Measurements from ENCODE around the gene PMEPA1.

Gene PMEPA1

DNA sequence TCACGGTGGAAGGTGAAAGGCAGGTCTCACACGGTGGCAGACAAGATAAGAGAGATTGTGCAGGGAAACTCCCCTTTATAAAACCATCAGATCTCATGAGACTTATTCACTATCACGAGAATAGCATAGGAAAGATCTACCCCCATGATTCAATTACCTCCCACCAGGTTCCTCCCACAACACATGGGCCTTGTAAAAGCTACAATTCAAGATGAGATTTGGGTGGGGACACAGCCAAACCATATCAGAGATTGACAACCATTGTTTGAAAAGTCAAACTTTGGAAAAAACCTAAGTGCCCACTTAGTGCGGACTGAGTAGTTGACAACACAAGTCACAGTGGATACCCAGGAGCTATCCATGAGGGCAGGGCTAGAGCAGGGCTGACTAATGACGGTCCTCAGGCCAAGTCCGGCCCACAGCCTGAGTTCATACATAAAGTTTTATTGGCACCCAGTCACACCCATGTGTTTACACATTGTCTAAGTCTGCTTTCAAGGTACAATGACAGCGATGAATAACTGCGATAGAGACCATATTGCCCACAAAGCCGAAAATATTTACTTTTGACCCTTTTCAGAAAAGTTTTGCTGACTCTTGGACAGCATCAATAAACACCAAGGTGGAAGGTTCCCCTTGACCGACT lies 33.8 kb upstream of the PMEPA1 start:
- TF ChIP-seq, protein P1, sequence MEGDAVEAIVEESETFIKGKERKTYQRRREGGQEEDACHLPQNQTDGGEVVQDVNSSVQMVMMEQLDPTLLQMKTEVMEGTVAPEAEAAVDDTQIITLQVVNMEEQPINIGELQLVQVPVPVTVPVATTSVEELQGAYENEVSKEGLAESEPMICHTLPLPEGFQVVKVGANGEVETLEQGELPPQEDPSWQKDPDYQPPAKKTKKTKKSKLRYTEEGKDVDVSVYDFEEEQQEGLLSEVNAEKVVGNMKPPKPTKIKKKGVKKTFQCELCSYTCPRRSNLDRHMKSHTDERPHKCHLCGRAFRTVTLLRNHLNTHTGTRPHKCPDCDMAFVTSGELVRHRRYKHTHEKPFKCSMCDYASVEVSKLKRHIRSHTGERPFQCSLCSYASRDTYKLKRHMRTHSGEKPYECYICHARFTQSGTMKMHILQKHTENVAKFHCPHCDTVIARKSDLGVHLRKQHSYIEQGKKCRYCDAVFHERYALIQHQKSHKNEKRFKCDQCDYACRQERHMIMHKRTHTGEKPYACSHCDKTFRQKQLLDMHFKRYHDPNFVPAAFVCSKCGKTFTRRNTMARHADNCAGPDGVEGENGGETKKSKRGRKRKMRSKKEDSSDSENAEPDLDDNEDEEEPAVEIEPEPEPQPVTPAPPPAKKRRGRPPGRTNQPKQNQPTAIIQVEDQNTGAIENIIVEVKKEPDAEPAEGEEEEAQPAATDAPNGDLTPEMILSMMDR (IDR thresholded peaks at IDR 0.05; ENCODE audit: unreplicated experiment in 3 of 3), result no peak
- no peaks in the 10 kb centered on the region for H3K36me3 Mint-ChIP-seq (ENCODE audit: low read depth)
- H3K27ac Mint-ChIP-seq, result peak overlapping the region in 1 of 3 experiments; percentile 22
- no peaks in the 10 kb centered on the region for H3K9me3 Mint-ChIP-seq
- H3K4me3 Mint-ChIP-seq, result no peak overlapping the region
- H3K4me1 Mint-ChIP-seq, result peaks cover 31% of the 10 kb centered on the region
- peaks cover 7% of the 10 kb centered on the region for H3K27me3 Mint-ChIP-seq (ENCODE audit: low read depth)

DNA sequence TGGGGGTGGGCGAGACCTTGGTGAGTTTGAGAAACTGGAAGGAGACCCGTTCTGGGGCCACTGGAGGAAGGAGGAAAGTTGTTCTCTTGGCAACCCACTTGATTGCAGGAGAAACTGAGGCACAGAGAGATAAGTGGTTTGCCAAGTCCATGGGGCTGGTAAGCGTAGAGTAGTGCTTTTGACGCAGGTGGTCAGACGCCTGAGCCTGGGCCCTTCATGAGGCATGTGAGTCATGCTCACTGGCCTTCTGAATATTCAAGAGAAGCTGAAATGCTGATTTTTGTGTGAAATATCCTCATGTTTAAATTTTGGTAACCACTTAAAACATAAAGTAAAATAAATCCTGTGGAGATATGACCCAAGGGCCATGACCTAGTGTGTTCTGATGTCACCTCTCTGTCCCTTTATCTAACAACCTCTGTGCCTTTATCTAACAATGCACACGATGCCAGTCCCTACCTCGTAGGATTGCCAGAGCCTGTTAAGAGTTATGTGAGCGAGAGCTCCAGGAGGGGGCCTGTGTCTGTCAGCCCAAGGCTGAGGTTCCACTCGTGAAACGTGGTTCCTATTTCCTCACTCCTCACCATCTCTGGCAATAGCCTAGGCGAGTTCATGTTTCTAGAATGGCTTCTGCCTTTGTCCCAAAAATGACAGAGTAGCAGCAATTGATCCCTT lies 32.8 kb upstream of the PMEPA1 start:
- no peak overlapping the region for H3K4me3 Mint-ChIP-seq
- H3K36me3 Mint-ChIP-seq (ENCODE audit: low read depth), result no peaks in the 10 kb centered on the region
- H3K27me3 Mint-ChIP-seq (ENCODE audit: low read depth), result peaks cover 12% of the 10 kb centered on the region
- TF ChIP-seq, protein P1 (IDR thresholded peaks at IDR 0.05; ENCODE audit: unreplicated experiment in 3 of 3), result no peak
- peak overlapping the region in 1 of 3 experiments; percentile 22 for H3K27ac Mint-ChIP-seq
- H3K4me1 Mint-ChIP-seq, result peaks cover 24% of the 10 kb centered on the region
- no peaks in the 10 kb centered on the region for H3K9me3 Mint-ChIP-seq

DNA sequence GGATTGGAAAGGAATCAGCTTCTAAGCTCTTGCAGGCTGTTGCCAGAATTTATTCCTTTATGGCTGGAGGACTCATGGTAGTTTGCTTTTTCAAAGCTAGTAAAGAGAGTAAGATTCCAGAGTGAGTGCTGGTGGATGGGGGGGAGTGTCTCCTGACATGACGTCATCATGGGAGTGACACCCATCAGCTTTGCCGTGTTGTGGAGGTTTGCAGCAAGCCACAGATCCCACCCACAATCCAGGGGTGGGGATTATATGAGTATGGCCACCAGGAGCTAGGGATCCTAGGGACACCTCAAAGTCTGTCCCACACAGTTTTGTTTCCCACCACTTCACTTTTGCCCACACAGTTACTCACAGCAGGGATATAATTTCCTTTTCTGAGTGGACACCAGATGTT lies 28.7 kb upstream of the PMEPA1 start:
- peaks cover 22% of the 10 kb centered on the region for H3K4me1 Mint-ChIP-seq
- peaks cover 2% of the 10 kb centered on the region for H3K9me3 Mint-ChIP-seq
- TF ChIP-seq, protein P1 (IDR thresholded peaks at IDR 0.05; ENCODE audit: unreplicated experiment in 3 of 3), result no peak
- no peak overlapping the region for H3K27ac Mint-ChIP-seq
- H3K27me3 Mint-ChIP-seq (ENCODE audit: low read depth), result peaks cover 8% of the 10 kb centered on the region
- H3K4me3 Mint-ChIP-seq, result no peak overlapping the region
- H3K36me3 Mint-ChIP-seq (ENCODE audit: low read depth), result no peaks in the 10 kb centered on the region

DNA sequence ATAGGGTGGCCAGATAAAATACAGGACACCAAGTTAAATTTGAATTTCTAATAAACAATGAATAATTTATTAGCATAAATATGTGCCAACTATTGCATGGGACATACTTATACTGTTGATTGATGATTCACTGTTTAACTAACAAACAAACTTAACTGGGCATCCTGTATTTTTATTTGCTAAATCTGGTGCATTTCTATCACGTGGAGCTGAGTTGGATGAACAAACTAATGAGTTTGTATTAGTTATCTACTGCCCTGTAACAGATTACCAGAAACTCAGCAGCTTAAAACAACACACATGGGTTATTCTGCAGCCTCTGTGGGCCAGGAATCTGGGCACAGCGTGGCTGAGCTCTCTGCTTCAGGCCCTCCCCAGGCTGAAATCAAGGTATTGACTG lies 28.2 kb upstream of the PMEPA1 start:
- TF ChIP-seq, protein P1 (IDR thresholded peaks at IDR 0.05; ENCODE audit: unreplicated experiment in 3 of 3), result no peak
- Mint-ChIP-seq H3K27me3 (ENCODE audit: low read depth) (peaks cover 8% of the 10 kb centered on the region), H3K36me3 (ENCODE audit: low read depth) (no peaks in the 10 kb centered on the region), H3K27ac (no peak overlapping the region), H3K4me3 (no peak overlapping the region), H3K4me1 (peaks cover 22% of the 10 kb centered on the region), H3K9me3 (peaks cover 2% of the 10 kb centered on the region)

DNA sequence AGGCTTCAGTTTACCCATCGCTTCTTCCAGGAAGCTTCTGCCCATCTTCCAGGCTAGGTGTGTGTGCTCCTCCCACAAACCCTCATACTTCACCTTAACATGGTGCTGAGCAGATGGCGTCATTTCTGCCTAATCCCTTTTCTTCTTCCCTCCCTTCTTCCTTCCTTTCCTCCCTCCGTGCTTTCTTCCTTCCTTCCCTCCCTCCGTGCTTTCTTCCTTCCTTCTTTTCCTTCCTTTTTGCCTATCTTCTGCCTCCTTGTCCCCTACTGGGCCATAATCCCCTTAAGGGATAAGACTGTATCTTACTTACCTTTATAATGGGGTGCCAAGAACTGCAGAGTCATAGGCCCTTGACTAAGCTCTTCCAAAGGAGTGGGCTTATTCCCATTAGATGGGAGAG lies 27.5 kb upstream of the PMEPA1 start:
- H3K27me3 Mint-ChIP-seq (ENCODE audit: low read depth), result peaks cover 8% of the 10 kb centered on the region
- TF ChIP-seq, protein P1 (IDR thresholded peaks at IDR 0.05; ENCODE audit: unreplicated experiment in 3 of 3), result no peak
- peak overlapping the region in 1 of 3 experiments; percentile 8 for H3K27ac Mint-ChIP-seq
- peaks cover 2% of the 10 kb centered on the region for H3K9me3 Mint-ChIP-seq
- H3K36me3 Mint-ChIP-seq (ENCODE audit: low read depth), result no peaks in the 10 kb centered on the region
- no peak overlapping the region for H3K4me3 Mint-ChIP-seq
- H3K4me1 Mint-ChIP-seq, result peaks cover 21% of the 10 kb centered on the region

Data from nephron (organoid).